Measurements from ENCODE around the gene MRTFA. TPM values are rescaled to one million over a fixed set of nuclear protein-coding genes. Genes with fewer than 3 reads are reported as not detected.
A peak's percentile ranks its signal among the peaks of the same experiment; 100 is the strongest.

MRTFA gene
- total RNA-seq, 2 experiments from 2014 or later, result 47.7 to 66.9 TPM

DNA sequence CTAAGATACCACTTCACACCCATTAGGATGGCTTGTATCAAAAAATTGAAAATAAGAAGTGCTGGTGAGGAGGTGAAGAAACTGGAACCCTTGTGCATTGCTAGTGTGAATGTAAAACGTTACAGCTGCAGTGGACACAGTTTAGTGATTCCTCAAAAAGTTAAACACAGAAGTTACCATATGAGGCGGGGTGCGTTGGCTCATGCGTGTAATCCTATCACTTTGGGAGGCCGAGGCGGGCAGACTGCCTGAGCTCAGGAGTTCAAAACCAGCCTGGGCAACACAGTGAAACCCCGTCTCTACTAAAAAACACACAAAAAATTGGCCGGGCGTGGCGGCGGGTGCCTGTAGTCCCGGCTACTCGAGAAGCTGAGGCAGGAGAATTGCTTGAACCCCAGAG is 222.6 kb downstream of the MRTFA start:
- no peak overlapping the region for H2AFZ ChIP-seq (ENCODE audit: low read length)
- peaks cover 75% of the 10 kb centered on the region for H3K36me3 ChIP-seq (ENCODE audit: insufficient read depth, low read length)
- H3K4me3 ChIP-seq (ENCODE audit: low read depth, low read length, poor library complexity, severe bottlenecking), result peak overlapping the region; percentile 61
- intact Hi-C loops (cut with micrococcal nuclease; ENCODE audit: unreplicated experiment), result loop anchor here (1.0 to 2.0 kb wide), 3 partner anchors 22 to 223 kb away; partner anchors contain the start of gene MRTFA
- BruUV-seq (replicated peaks), result no TSS peak
- peaks cover 88% of the 10 kb centered on the region for H3K4me1 ChIP-seq (ENCODE audit: insufficient read depth, low read length, poor library complexity, severe bottlenecking)
- H3K9me3 ChIP-seq (ENCODE audit: low read length), result no peaks in the 10 kb centered on the region
- peak overlapping the region; percentile 93 for H3K4me2 ChIP-seq (ENCODE audit: low read length)
- ChIA-PET CTCF (ENCODE audit: unreplicated experiment) (no interaction called here), POLR2A (interaction anchor here (0.6 to 2.1 kb wide), 2 partner anchors 22 to 68 kb away, joined by 4 to 13 read pairs; no protein-coding TSS in a partner anchor)
- TF ChIP-seq CTCF (conservative IDR thresholded peaks at IDR 0.05; ENCODE audit: low read length) (no peak), EZH2phosphoT487 (IDR thresholded peaks at IDR 0.05; ENCODE audit: borderline replicate concordance, low read depth, low read length) (no peak)
- peak overlapping the region; percentile 98 for H3K27ac ChIP-seq (ENCODE audit: low read depth, low read length, poor library complexity, severe bottlenecking)
- H3K79me2 ChIP-seq (ENCODE audit: insufficient read depth, low read depth, low read length), result peaks cover 3% of the 10 kb centered on the region; the same call in 1 of the 2 replicates
- peak; percentile 72 for DNase-seq (ENCODE audit: low spot score)
- H3K9me2 ChIP-seq (ENCODE audit: insufficient read depth, low read length), result no peaks in the 10 kb centered on the region
- no peaks in the 10 kb centered on the region for H4K20me1 ChIP-seq (ENCODE audit: insufficient read depth, low read length)

DNA sequence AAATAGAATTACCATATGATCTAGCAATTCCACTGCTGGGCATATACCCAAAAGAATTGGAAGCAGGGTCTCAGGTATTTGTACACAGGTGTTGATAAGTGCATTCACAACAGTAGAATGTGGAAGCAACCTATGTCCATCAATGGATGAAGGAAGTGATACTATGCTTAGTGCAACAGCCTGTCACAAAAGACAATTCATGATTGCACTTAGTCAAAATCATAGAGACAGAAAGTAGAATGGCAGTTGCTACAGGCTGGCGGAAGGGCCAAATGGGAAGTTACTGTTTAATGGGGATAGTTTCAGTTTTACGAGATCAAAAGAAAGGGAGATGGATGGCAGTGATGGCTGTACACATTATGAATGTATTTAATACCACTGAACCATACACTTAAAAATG is 224.1 kb downstream of the MRTFA start:
- H3K9me3 ChIP-seq (ENCODE audit: low read length), result no peaks in the 10 kb centered on the region
- peaks cover 3% of the 10 kb centered on the region; the same call in 1 of the 2 replicates for H3K79me2 ChIP-seq (ENCODE audit: insufficient read depth, low read depth, low read length)
- TF ChIP-seq CTCF (conservative IDR thresholded peaks at IDR 0.05; ENCODE audit: low read length), result no peak
- no peak for TF ChIP-seq EZH2phosphoT487 (IDR thresholded peaks at IDR 0.05; ENCODE audit: borderline replicate concordance, low read depth, low read length)
- DNase-seq (ENCODE audit: low spot score), result peak; percentile 90
- CTCF ChIA-PET (ENCODE audit: unreplicated experiment), result no interaction called here
- peak overlapping the region; percentile 93 for H3K4me2 ChIP-seq (ENCODE audit: low read length)
- intact Hi-C loops (cut with micrococcal nuclease; ENCODE audit: unreplicated experiment), result loop anchor here (1.0 kb wide), 1 partner anchor 12 kb away; no protein-coding TSS in a partner anchor
- no peaks in the 10 kb centered on the region for H4K20me1 ChIP-seq (ENCODE audit: insufficient read depth, low read length)
- no peak overlapping the region for H2AFZ ChIP-seq (ENCODE audit: low read length)
- peaks cover 74% of the 10 kb centered on the region for H3K4me1 ChIP-seq (ENCODE audit: insufficient read depth, low read length, poor library complexity, severe bottlenecking)
- H3K36me3 ChIP-seq (ENCODE audit: insufficient read depth, low read length), result peaks cover 77% of the 10 kb centered on the region
- POLR2A ChIA-PET, result interaction anchor here (0.6 to 0.8 kb wide), 3 partner anchors 18 to 46 kb away, joined by 3 read pairs; no protein-coding TSS in a partner anchor
- no TSS peak for BruUV-seq (replicated peaks)
- peak overlapping the region; percentile 14 for H3K4me3 ChIP-seq (ENCODE audit: low read depth, low read length, poor library complexity, severe bottlenecking)
- H3K27ac ChIP-seq (ENCODE audit: low read depth, low read length, poor library complexity, severe bottlenecking), result peak overlapping the region; percentile 98
- no peaks in the 10 kb centered on the region for H3K9me2 ChIP-seq (ENCODE audit: insufficient read depth, low read length)

GRCh38 chr22:40411506-40411861 is 225.0 kb downstream of the MRTFA start:
- peak overlapping the region; percentile 98 for H3K27ac ChIP-seq (ENCODE audit: low read depth, low read length, poor library complexity, severe bottlenecking)
- H3K4me2 ChIP-seq (ENCODE audit: low read length), result peak overlapping the region; percentile 93
- intact Hi-C loops (cut with micrococcal nuclease; ENCODE audit: unreplicated experiment), result no loop called here

More at GRCh38 chr22:40411506-40411861, 225.0 kb downstream of the MRTFA start:
- H3K36me3 ChIP-seq (ENCODE audit: insufficient read depth, low read length), result peaks cover 77% of the 10 kb centered on the region
- no peaks in the 10 kb centered on the region for H3K9me2 ChIP-seq (ENCODE audit: insufficient read depth, low read length)
- peaks cover 3% of the 10 kb centered on the region; the same call in 1 of the 2 replicates for H3K79me2 ChIP-seq (ENCODE audit: insufficient read depth, low read depth, low read length)
- no TSS peak for BruUV-seq (replicated peaks)
- ChIA-PET POLR2A (interaction anchor here (0.8 to 0.9 kb wide), 2 partner anchors 34 to 149 kb away, joined by 3 read pairs; no protein-coding TSS in a partner anchor), CTCF (ENCODE audit: unreplicated experiment) (no interaction called here)
- peaks cover 64% of the 10 kb centered on the region for H3K4me1 ChIP-seq (ENCODE audit: insufficient read depth, low read length, poor library complexity, severe bottlenecking)
- no peaks in the 10 kb centered on the region for H3K9me3 ChIP-seq (ENCODE audit: low read length)
- TF ChIP-seq EZH2phosphoT487 (IDR thresholded peaks at IDR 0.05; ENCODE audit: borderline replicate concordance, low read depth, low read length) (no peak), CTCF (conservative IDR thresholded peaks at IDR 0.05; ENCODE audit: low read length) (no peak)
- no peak overlapping the region for H3K4me3 ChIP-seq (ENCODE audit: low read depth, low read length, poor library complexity, severe bottlenecking)
- H4K20me1 ChIP-seq (ENCODE audit: insufficient read depth, low read length), result no peaks in the 10 kb centered on the region
- DNase-seq (ENCODE audit: low spot score), result no peak
- no peak overlapping the region for H2AFZ ChIP-seq (ENCODE audit: low read length)
